HL-60 (cell line): ENCODE data around the gene DTWD2.

Experiments
- DNase-seq, 2 experiments: peaks; one replicate each; pipeline ENCODE4 v3.0.0-alpha.2; 2010 to 2020; ENCODE audit warnings: low read depth in 1 of 2, low spot score in 1 of 2
- H3K27ac ChIP-seq: fragments of 250-450 bp; sonication (Bioruptor Pico); replicated peaks from 2 replicates; pipeline ENCODE4 v1.5.1; 2020; ENCODE audit warnings: mild to moderate bottlenecking, moderate library complexity
- H3K27me3 ChIP-seq: fragments of 250-450 bp; sonication (Bioruptor Pico); 2 replicates; pipeline ENCODE4 v1.5.1; 2021; ENCODE audit warnings: mild to moderate bottlenecking, moderate library complexity; ENCODE audit not compliant: insufficient read depth, poor library complexity, severe bottlenecking
- H3K4me3 ChIP-seq: replicated peaks from 2 replicates; pipeline ENCODE4 v1.5.1; 2011; ENCODE audit warnings: mild to moderate bottlenecking, control low read depth, low read length; ENCODE audit not compliant: insufficient read depth
- GABPA ChIP-seq: IDR thresholded peaks from 2 replicates; pipeline ENCODE4 v1.6.1; 2012; ENCODE audit warnings: low read depth
- POLR2AphosphoS5 ChIP-seq: IDR thresholded peaks from 2 replicates; pipeline ENCODE4 v1.6.1; 2012; ENCODE audit warnings: low read depth
- SPI1 ChIP-seq: IDR thresholded peaks from 2 replicates; pipeline ENCODE4 v1.6.1; 2012; ENCODE audit warnings: low read depth, mild to moderate bottlenecking, borderline replicate concordance
- TF ChIP-seq, protein P1 (sequence below): IDR thresholded peaks from one replicate; pipeline ENCODE4 v1.5.1; 2011; ENCODE audit warnings: low read length, control low read depth, inconsistent platforms; ENCODE audit not compliant: insufficient read depth
- TF ChIP-seq, protein P2 (sequence below): IDR thresholded peaks from 2 replicates; pipeline ENCODE4 v1.6.1; 2012; ENCODE audit warnings: low read depth; ENCODE audit not compliant: insufficient replicate concordance

The DTWD2 gene

DNA sequence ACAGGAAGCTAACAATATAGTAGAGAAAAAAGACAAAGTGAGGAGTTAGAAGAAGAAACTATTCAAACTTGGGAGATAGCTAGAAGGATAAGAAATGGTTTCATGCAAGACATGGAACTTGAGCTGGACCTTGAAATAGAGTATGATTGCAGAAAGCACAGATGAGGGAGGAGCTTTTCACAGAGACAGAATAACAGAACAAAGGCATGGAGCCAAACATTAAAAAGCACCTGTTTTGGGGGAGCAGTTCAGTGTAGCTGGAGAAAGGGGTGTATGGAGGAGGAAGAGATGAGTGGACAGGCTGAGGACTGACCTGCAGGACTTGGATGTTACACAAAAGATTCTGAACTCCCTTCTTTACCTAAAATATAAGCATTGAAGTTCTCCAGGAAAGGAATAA is 25.2 kb downstream of the DTWD2 start:
- TF ChIP-seq, protein P1, sequence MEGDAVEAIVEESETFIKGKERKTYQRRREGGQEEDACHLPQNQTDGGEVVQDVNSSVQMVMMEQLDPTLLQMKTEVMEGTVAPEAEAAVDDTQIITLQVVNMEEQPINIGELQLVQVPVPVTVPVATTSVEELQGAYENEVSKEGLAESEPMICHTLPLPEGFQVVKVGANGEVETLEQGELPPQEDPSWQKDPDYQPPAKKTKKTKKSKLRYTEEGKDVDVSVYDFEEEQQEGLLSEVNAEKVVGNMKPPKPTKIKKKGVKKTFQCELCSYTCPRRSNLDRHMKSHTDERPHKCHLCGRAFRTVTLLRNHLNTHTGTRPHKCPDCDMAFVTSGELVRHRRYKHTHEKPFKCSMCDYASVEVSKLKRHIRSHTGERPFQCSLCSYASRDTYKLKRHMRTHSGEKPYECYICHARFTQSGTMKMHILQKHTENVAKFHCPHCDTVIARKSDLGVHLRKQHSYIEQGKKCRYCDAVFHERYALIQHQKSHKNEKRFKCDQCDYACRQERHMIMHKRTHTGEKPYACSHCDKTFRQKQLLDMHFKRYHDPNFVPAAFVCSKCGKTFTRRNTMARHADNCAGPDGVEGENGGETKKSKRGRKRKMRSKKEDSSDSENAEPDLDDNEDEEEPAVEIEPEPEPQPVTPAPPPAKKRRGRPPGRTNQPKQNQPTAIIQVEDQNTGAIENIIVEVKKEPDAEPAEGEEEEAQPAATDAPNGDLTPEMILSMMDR: no peak
- TF ChIP-seq SPI1: no peak
- no peak for TF ChIP-seq GABPA
- TF ChIP-seq POLR2AphosphoS5: no peak
- TF ChIP-seq, protein P2, sequence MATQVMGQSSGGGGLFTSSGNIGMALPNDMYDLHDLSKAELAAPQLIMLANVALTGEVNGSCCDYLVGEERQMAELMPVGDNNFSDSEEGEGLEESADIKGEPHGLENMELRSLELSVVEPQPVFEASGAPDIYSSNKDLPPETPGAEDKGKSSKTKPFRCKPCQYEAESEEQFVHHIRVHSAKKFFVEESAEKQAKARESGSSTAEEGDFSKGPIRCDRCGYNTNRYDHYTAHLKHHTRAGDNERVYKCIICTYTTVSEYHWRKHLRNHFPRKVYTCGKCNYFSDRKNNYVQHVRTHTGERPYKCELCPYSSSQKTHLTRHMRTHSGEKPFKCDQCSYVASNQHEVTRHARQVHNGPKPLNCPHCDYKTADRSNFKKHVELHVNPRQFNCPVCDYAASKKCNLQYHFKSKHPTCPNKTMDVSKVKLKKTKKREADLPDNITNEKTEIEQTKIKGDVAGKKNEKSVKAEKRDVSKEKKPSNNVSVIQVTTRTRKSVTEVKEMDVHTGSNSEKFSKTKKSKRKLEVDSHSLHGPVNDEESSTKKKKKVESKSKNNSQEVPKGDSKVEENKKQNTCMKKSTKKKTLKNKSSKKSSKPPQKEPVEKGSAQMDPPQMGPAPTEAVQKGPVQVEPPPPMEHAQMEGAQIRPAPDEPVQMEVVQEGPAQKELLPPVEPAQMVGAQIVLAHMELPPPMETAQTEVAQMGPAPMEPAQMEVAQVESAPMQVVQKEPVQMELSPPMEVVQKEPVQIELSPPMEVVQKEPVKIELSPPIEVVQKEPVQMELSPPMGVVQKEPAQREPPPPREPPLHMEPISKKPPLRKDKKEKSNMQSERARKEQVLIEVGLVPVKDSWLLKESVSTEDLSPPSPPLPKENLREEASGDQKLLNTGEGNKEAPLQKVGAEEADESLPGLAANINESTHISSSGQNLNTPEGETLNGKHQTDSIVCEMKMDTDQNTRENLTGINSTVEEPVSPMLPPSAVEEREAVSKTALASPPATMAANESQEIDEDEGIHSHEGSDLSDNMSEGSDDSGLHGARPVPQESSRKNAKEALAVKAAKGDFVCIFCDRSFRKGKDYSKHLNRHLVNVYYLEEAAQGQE: no peak
- no peak overlapping the region for H3K27ac ChIP-seq
- H3K27me3 ChIP-seq: no peaks in the 10 kb centered on the region
- no peak overlapping the region for H3K4me3 ChIP-seq
- DNase-seq: no peak

DNA sequence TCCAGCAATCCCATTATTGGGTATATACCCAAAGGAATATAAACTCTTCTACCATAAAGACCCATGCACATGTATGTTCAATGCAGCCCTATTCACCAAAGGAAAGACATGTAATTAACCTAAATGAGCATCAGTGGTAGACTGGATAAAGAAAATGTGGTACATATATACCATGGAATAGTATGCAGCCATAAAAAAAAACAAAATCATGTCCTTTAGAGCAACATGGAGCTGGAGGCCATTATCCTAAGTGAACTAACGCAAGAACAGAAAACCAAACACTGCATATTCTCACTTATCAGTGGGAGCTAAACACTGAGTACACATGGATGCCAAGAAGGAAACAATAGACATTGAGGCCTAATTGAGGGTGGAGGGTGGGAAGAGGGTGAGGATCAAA is 27.8 kb downstream of the DTWD2 start:
- Histone ChIP-seq H3K4me3 (no peak overlapping the region), H3K27ac (no peak overlapping the region), H3K27me3 (no peaks in the 10 kb centered on the region)
- TF ChIP-seq, protein P1: no peak
- no peak for TF ChIP-seq POLR2AphosphoS5
- TF ChIP-seq, protein P2: no peak
- no peak for TF ChIP-seq SPI1
- no peak for TF ChIP-seq GABPA
- no peak for DNase-seq

DNA sequence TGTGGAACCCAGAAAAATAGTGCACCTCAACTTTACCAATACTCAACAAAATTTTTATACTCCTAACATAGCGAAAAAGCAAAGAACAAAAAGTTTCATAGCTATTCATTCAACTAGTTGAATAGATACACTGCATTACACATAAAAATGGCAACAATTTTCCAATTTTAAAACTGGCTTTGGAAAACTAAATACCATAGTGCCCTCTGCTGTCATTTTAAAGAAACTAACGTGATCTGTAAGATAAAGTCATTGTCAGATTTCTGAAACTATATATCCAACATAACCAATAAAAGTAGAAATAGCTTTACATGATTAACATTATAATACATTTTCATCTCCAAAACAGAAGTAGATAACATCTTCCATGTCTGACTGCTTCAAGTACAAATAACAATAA is 31.6 kb downstream of the DTWD2 start:
- TF ChIP-seq GABPA: no peak
- TF ChIP-seq POLR2AphosphoS5: no peak
- TF ChIP-seq, protein P2: no peak
- TF ChIP-seq, protein P1: no peak
- TF ChIP-seq SPI1: no peak
- Histone ChIP-seq H3K27ac (no peak overlapping the region), H3K4me3 (no peak overlapping the region), H3K27me3 (no peaks in the 10 kb centered on the region)
- no peak for DNase-seq
